Activated T-cell treated with anti-CD3 and anti-CD28 coated beads, Interleukin-2, amount 50 U/mL, for 48 hours (primary cell): ENCODE results near the gene THAP4.
A peak's percentile ranks its signal among the peaks of the same experiment; 100 is the strongest.

Experiments used
- DNase-seq, 2 experiments: peaks; one replicate each; pipeline ENCODE4 v3.0.0-alpha.2; 2020

Gene THAP4

GRCh38 chr2:241562269-241562891 lies 74.6 kb downstream of the THAP4 start:
- no peak for DNase-seq

GRCh38 chr2:241561832-241562231 lies 75.1 kb downstream of the THAP4 start:
- DNase-seq, result no peak

- no peak for DNase-seq
Measured at GRCh38 chr2:241560883-241561474, 76.0 kb downstream of the THAP4 start.

- DNase-seq, result no peak
Measured at GRCh38 chr2:241560162-241560882, 76.6 kb downstream of the THAP4 start.

GRCh38 chr2:241559323-241560161 lies 77.4 kb downstream of the THAP4 start:
- DNase-seq, result peak in 1 of 2 experiments; percentile 43

GRCh38 chr2:241558532-241559322 lies 78.2 kb downstream of the THAP4 start, which contains the start of gene BOK:
Gene BOK, plus strand, starts transcription at chr2:241558745. Its CDS starts 739 bp downstream, at chr2:241559484.
- peak in 1 of 2 experiments; percentile 36 for DNase-seq

GRCh38 chr2:241556746-241557145 lies 80.2 kb downstream of the THAP4 start:
- DNase-seq, result no peak

GRCh38 chr2:241555711-241556110 lies 81.2 kb downstream of the THAP4 start:
- no peak for DNase-seq

- DNase-seq, result no peak
Measured at GRCh38 chr2:241554610-241555322, 82.2 kb downstream of the THAP4 start.

- no peak for DNase-seq
Measured at GRCh38 chr2:241553981-241554380, 83.0 kb downstream of the THAP4 start.

- DNase-seq, result no peak
Measured at GRCh38 chr2:241553512-241553830, 83.5 kb downstream of the THAP4 start.

- DNase-seq, result no peak
Measured at GRCh38 chr2:241551998-241552737, 84.8 kb downstream of the THAP4 start.

GRCh38 chr2:241551599-241551997 lies 85.4 kb downstream of the THAP4 start:
- DNase-seq, result no peak

GRCh38 chr2:241550616-241551580 lies 86.1 kb downstream of the THAP4 start:
- DNase-seq, result no peak

GRCh38 chr2:241548451-241548835 lies 88.5 kb downstream of the THAP4 start:
- no peak for DNase-seq

GRCh38 chr2:241547781-241548450 lies 89.0 kb downstream of the THAP4 start:
- DNase-seq, result no peak

- DNase-seq, result no peak
Measured at GRCh38 chr2:241546771-241547498, 90.0 kb downstream of the THAP4 start.
